Measurements from ENCODE around the gene PDE4A. TPM values are rescaled to one million over a fixed set of nuclear protein-coding genes. Genes with fewer than 3 reads are reported as not detected.

Gene PDE4A
- total and polyA plus RNA-seq, 2 of the 13 experiments (the other 11 are each of a cell fraction or from before 2014, with no cell fraction given): 1.1 to 4.1 TPM

DNA sequence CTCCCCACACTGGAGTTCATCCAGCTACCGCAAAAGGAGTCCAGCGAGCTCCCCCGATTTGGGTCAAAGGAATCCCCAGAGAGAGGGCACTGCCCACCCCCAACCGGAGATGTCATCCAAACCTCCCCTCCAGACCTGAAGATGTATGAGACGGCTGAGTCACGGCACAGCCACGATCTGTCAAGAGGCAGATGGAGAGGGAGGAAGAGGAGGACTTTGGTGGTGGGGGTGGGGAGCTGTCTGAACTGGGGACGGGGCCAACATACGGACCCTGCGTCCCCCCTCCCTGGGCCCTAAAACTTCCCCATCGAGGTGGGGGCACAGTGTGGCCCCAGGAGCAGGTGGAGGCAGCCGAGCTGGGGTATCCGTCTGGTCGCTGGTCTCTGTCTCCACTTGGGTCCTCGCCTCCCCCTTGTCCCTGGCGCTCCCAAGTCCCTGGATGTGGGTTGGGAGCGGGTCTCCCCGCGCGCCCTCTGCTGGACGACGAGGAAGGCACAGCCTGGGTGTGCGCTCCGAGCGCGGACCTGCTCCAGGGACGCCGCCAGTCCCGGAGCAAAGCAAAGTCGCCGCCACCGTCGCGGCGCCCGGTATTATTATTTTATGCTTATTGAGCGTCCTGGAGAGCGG, 3.8 kb downstream of the PDE4A start (continued):
- TF ChIP-seq ZNF879 (CRISPR knock-in tag; IDR thresholded peaks at IDR 0.05): no peak
- TF ChIP-seq, protein P1, sequence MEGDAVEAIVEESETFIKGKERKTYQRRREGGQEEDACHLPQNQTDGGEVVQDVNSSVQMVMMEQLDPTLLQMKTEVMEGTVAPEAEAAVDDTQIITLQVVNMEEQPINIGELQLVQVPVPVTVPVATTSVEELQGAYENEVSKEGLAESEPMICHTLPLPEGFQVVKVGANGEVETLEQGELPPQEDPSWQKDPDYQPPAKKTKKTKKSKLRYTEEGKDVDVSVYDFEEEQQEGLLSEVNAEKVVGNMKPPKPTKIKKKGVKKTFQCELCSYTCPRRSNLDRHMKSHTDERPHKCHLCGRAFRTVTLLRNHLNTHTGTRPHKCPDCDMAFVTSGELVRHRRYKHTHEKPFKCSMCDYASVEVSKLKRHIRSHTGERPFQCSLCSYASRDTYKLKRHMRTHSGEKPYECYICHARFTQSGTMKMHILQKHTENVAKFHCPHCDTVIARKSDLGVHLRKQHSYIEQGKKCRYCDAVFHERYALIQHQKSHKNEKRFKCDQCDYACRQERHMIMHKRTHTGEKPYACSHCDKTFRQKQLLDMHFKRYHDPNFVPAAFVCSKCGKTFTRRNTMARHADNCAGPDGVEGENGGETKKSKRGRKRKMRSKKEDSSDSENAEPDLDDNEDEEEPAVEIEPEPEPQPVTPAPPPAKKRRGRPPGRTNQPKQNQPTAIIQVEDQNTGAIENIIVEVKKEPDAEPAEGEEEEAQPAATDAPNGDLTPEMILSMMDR (CRISPR knock-in tag; IDR thresholded peaks at IDR 0.05): peak; percentile 96
- TF ChIP-seq HDAC1 (CRISPR knock-in tag; IDR thresholded peaks at IDR 0.05): no peak
- TF ChIP-seq ZNF772 (CRISPR knock-in tag; IDR thresholded peaks at IDR 0.05): peak; percentile 46; the same call in 1 of the 2 replicates
- TF ChIP-seq, protein P2, sequence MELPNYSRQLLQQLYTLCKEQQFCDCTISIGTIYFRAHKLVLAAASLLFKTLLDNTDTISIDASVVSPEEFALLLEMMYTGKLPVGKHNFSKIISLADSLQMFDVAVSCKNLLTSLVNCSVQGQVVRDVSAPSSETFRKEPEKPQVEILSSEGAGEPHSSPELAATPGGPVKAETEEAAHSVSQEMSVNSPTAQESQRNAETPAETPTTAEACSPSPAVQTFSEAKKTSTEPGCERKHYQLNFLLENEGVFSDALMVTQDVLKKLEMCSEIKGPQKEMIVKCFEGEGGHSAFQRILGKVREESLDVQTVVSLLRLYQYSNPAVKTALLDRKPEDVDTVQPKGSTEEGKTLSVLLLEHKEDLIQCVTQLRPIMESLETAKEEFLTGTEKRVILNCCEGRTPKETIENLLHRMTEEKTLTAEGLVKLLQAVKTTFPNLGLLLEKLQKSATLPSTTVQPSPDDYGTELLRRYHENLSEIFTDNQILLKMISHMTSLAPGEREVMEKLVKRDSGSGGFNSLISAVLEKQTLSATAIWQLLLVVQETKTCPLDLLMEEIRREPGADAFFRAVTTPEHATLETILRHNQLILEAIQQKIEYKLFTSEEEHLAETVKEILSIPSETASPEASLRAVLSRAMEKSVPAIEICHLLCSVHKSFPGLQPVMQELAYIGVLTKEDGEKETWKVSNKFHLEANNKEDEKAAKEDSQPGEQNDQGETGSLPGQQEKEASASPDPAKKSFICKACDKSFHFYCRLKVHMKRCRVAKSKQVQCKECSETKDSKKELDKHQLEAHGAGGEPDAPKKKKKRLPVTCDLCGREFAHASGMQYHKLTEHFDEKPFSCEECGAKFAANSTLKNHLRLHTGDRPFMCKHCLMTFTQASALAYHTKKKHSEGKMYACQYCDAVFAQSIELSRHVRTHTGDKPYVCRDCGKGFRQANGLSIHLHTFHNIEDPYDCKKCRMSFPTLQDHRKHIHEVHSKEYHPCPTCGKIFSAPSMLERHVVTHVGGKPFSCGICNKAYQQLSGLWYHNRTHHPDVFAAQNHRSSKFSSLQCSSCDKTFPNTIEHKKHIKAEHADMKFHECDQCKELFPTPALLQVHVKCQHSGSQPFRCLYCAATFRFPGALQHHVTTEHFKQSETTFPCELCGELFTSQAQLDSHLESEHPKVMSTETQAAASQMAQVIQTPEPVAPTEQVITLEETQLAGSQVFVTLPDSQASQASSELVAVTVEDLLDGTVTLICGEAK (IDR thresholded peaks at IDR 0.05): no peak
- TF ChIP-seq, protein P2 (CRISPR knock-in tag; IDR thresholded peaks at IDR 0.05): no peak
- TF ChIP-seq, protein P3, sequence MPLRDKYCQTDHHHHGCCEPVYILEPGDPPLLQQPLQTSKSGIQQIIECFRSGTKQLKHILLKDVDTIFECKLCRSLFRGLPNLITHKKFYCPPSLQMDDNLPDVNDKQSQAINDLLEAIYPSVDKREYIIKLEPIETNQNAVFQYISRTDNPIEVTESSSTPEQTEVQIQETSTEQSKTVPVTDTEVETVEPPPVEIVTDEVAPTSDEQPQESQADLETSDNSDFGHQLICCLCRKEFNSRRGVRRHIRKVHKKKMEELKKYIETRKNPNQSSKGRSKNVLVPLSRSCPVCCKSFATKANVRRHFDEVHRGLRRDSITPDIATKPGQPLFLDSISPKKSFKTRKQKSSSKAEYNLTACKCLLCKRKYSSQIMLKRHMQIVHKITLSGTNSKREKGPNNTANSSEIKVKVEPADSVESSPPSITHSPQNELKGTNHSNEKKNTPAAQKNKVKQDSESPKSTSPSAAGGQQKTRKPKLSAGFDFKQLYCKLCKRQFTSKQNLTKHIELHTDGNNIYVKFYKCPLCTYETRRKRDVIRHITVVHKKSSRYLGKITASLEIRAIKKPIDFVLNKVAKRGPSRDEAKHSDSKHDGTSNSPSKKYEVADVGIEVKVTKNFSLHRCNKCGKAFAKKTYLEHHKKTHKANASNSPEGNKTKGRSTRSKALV (CRISPR knock-in tag; IDR thresholded peaks at IDR 0.05): peak; percentile 100
- TF ChIP-seq, protein P4, sequence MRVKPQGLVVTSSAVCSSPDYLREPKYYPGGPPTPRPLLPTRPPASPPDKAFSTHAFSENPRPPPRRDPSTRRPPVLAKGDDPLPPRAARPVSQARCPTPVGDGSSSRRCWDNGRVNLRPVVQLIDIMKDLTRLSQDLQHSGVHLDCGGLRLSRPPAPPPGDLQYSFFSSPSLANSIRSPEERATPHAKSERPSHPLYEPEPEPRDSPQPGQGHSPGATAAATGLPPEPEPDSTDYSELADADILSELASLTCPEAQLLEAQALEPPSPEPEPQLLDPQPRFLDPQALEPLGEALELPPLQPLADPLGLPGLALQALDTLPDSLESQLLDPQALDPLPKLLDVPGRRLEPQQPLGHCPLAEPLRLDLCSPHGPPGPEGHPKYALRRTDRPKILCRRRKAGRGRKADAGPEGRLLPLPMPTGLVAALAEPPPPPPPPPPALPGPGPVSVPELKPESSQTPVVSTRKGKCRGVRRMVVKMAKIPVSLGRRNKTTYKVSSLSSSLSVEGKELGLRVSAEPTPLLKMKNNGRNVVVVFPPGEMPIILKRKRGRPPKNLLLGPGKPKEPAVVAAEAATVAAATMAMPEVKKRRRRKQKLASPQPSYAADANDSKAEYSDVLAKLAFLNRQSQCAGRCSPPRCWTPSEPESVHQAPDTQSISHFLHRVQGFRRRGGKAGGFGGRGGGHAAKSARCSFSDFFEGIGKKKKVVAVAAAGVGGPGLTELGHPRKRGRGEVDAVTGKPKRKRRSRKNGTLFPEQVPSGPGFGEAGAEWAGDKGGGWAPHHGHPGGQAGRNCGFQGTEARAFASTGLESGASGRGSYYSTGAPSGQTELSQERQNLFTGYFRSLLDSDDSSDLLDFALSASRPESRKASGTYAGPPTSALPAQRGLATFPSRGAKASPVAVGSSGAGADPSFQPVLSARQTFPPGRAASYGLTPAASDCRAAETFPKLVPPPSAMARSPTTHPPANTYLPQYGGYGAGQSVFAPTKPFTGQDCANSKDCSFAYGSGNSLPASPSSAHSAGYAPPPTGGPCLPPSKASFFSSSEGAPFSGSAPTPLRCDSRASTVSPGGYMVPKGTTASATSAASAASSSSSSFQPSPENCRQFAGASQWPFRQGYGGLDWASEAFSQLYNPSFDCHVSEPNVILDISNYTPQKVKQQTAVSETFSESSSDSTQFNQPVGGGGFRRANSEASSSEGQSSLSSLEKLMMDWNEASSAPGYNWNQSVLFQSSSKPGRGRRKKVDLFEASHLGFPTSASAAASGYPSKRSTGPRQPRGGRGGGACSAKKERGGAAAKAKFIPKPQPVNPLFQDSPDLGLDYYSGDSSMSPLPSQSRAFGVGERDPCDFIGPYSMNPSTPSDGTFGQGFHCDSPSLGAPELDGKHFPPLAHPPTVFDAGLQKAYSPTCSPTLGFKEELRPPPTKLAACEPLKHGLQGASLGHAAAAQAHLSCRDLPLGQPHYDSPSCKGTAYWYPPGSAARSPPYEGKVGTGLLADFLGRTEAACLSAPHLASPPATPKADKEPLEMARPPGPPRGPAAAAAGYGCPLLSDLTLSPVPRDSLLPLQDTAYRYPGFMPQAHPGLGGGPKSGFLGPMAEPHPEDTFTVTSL (CRISPR knock-in tag; IDR thresholded peaks at IDR 0.05; ENCODE audit: borderline replicate concordance): no peak
